HepG2 (cell line): ENCODE measurements around the gene SIRT6. TPM values are rescaled to one million over a fixed set of nuclear protein-coding genes. Genes with fewer than 3 reads are reported as not detected.
A peak's percentile ranks its signal among the peaks of the same experiment; 100 is the strongest.

ENCODE experiments used
- CC2D1A ChIP-seq: sonication (generic); formaldehyde crosslinking; IDR thresholded peaks from 2 replicates; pipeline ENCODE4 v1.8.1; 2023; ENCODE audit warnings: mild to moderate bottlenecking, missing genetic modification reagents
- CENPX ChIP-seq: sonication (generic); formaldehyde crosslinking; IDR thresholded peaks from 2 replicates; pipeline ENCODE4 v1.9.0; 2021; ENCODE audit warnings: mild to moderate bottlenecking, missing genetic modification reagents, moderate library complexity
- EHMT2 ChIP-seq: fragments of 200-600 bp; sonication (generic); IDR thresholded peaks from 2 replicates; pipeline ENCODE4 v1.7.0; 2017; ENCODE audit warnings: antibody characterized with exemption, low read depth, low read length, borderline replicate concordance
- HDAC2 ChIP-seq: sonication (generic); formaldehyde crosslinking; IDR thresholded peaks from 2 replicates; pipeline ENCODE4 v1.4.0; 2020; ENCODE audit warnings: missing genetic modification reagents
- JUN ChIP-seq: sonication (generic); formaldehyde crosslinking; IDR thresholded peaks from 2 replicates; pipeline ENCODE4 v1.4.0; 2020; ENCODE audit warnings: mild to moderate bottlenecking, missing genetic modification reagents
- KLF16 ChIP-seq, 2 experiments: sonication (generic) in 1 of 2; formaldehyde crosslinking in 1 of 2; IDR thresholded peaks; 2 replicates each; pipeline versions ENCODE4 v1.6.1 to v1.8.0; 2016 to 2023; ENCODE audit warnings: missing genetic modification reagents in 2 of 2, missing compliant biosample characterization in 1 of 2
- NR2C2 ChIP-seq: sonication (generic); formaldehyde crosslinking; IDR thresholded peaks from 2 replicates; pipeline ENCODE4 v1.4.0; 2020; ENCODE audit warnings: missing genetic modification reagents, mild to moderate bottlenecking, moderate library complexity, borderline replicate concordance
- PHB2 ChIP-seq: fragments of 450-650 bp; IDR thresholded peaks from 2 replicates; pipeline ENCODE4 v1.6.1; 2018; ENCODE audit not compliant: partially characterized antibody
- SAP130 ChIP-seq: IDR thresholded peaks from 2 replicates; pipeline ENCODE4 v1.6.1; 2016; ENCODE audit warnings: low read depth
- SSRP1 ChIP-seq: IDR thresholded peaks from 2 replicates; pipeline ENCODE4 v1.6.1; 2016; ENCODE audit warnings: control low read depth
- TAF1 ChIP-seq: sonication (generic); formaldehyde crosslinking; IDR thresholded peaks from 2 replicates; pipeline ENCODE4 v1.4.0; 2020; ENCODE audit warnings: missing genetic modification reagents
- TBP ChIP-seq: sonication (generic); formaldehyde crosslinking; IDR thresholded peaks from 2 replicates; pipeline ENCODE4 v1.5.0; 2020; ENCODE audit warnings: missing genetic modification reagents
- TEAD3 ChIP-seq: optimal IDR thresholded peaks from 2 replicates; pipeline ENCODE3; 2016; ENCODE audit warnings: borderline replicate concordance
- ZBTB7B ChIP-seq: sonication (generic); formaldehyde crosslinking; IDR thresholded peaks from 2 replicates; pipeline ENCODE4 v1.4.0; 2020; ENCODE audit warnings: missing genetic modification reagents
- ZNF224 ChIP-seq: sonication (generic); formaldehyde crosslinking; IDR thresholded peaks from 2 replicates; pipeline ENCODE4 v1.5.0; 2020; ENCODE audit warnings: mild to moderate bottlenecking, missing genetic modification reagents
- ZNF24 ChIP-seq: fragments of 450-650 bp; IDR thresholded peaks from 2 replicates; pipeline ENCODE4 v1.6.1; 2017; ENCODE audit warnings: antibody characterized with exemption, mild to moderate bottlenecking
- ZNF441 ChIP-seq: sonication (generic); formaldehyde crosslinking; IDR thresholded peaks from 2 replicates; pipeline ENCODE4 v1.7.0; 2021; ENCODE audit warnings: missing genetic modification reagents, borderline replicate concordance
- ZNF513 ChIP-seq: sonication (generic); formaldehyde crosslinking; conservative IDR thresholded peaks from 2 replicates; pipeline ENCODE4 v1.5.0; 2020; ENCODE audit warnings: missing genetic modification reagents
- polyA plus RNA-seq, 8 experiments: library from polyadenylated mRNA; depleted of rRNA in 3 of 8; stranded (reverse) in 7 of 8; unstranded in 1 of 8; fragments of >200 nt; fragmentation: Illumina TruSeq in 4 of 8; extraction: Trizol in 4 of 8; gene quantifications; 2 replicates each; pipeline versions ENCODE4 v1.2.1 to v1.2.3, GENCODE V29; 2011 to 2016; ENCODE audit warnings: low read depth in 4 of 8, missing spikeins in 1 of 8, mixed read lengths in 1 of 8; ENCODE audit not compliant: insufficient read depth in 1 of 8
- total RNA-seq, 5 experiments: library from RNA; depleted of rRNA; stranded (reverse); fragments of >200 nt; fragmentation: Illumina TruSeq; extraction: Trizol; gene quantifications; 2 replicates each; pipeline ENCODE4 v1.2.3, GENCODE V29; 2016; ENCODE audit warnings: low read depth in 1 of 5
- TF ChIP-seq, protein P1 (sequence below): sonication (generic); formaldehyde crosslinking; IDR thresholded peaks from 2 replicates; pipeline ENCODE4 v1.5.1; 2020; ENCODE audit warnings: mild to moderate bottlenecking, missing genetic modification reagents, borderline replicate concordance
- TF ChIP-seq, protein P2 (sequence below): sonication (generic); formaldehyde crosslinking; IDR thresholded peaks from 2 replicates; pipeline ENCODE4 v1.8.1; 2023; ENCODE audit warnings: mild to moderate bottlenecking, inconsistent platforms, moderate library complexity, missing genetic modification reagents, borderline replicate concordance

SIRT6 gene
- total and polyA plus RNA-seq, 2 of the 13 experiments (the other 11 are each of a cell fraction or from before 2014, with no cell fraction given), result 11.0 to 18.4 TPM

DNA sequence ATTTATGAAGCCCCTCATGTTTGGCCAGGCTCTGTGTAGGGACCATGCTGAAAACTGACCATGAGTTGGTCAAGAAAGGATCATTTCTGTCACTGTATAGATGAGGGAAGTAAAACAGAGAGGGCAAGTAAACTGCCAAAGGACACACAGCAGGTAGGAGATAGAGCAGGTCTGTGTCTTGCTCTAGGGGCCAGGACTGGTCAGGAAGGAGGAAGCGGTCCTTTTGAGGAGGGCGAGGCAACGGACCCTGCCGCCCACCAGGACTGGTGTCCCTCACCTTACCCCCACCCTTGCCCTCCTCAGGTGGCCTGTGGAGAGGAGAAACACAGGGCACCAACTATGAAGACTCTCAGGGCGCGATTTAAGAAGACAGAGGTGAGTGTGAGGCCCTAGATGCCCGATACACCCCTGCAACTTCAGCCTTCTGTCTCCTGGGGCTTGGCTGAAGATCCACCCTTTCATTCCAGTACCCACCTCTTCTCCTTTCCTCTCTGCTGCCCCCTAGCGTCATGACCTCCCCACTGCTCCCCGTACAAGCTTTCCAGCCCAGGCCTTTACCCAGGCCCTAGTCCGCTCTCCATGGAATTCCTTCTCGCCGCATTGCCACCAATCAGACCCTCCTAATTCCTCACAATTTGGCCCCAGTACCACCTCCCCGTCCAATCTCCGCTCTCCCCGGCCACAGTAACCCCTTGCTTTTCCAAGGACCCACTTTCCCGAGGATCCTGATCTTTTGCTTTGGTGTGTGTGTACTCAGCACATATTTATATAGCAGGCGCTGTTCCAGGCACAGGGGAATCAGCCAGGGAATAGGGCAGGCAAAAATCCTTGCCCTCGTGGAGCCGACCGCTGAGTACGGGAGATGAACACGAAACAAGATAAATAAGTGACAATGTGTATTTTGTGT, 4.0 kb upstream of the SIRT6 start (continued):
- TF ChIP-seq, protein P1, sequence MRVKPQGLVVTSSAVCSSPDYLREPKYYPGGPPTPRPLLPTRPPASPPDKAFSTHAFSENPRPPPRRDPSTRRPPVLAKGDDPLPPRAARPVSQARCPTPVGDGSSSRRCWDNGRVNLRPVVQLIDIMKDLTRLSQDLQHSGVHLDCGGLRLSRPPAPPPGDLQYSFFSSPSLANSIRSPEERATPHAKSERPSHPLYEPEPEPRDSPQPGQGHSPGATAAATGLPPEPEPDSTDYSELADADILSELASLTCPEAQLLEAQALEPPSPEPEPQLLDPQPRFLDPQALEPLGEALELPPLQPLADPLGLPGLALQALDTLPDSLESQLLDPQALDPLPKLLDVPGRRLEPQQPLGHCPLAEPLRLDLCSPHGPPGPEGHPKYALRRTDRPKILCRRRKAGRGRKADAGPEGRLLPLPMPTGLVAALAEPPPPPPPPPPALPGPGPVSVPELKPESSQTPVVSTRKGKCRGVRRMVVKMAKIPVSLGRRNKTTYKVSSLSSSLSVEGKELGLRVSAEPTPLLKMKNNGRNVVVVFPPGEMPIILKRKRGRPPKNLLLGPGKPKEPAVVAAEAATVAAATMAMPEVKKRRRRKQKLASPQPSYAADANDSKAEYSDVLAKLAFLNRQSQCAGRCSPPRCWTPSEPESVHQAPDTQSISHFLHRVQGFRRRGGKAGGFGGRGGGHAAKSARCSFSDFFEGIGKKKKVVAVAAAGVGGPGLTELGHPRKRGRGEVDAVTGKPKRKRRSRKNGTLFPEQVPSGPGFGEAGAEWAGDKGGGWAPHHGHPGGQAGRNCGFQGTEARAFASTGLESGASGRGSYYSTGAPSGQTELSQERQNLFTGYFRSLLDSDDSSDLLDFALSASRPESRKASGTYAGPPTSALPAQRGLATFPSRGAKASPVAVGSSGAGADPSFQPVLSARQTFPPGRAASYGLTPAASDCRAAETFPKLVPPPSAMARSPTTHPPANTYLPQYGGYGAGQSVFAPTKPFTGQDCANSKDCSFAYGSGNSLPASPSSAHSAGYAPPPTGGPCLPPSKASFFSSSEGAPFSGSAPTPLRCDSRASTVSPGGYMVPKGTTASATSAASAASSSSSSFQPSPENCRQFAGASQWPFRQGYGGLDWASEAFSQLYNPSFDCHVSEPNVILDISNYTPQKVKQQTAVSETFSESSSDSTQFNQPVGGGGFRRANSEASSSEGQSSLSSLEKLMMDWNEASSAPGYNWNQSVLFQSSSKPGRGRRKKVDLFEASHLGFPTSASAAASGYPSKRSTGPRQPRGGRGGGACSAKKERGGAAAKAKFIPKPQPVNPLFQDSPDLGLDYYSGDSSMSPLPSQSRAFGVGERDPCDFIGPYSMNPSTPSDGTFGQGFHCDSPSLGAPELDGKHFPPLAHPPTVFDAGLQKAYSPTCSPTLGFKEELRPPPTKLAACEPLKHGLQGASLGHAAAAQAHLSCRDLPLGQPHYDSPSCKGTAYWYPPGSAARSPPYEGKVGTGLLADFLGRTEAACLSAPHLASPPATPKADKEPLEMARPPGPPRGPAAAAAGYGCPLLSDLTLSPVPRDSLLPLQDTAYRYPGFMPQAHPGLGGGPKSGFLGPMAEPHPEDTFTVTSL (CRISPR knock-in tag), result no peak
- no peak for TF ChIP-seq NR2C2 (CRISPR knock-in tag)
- TF ChIP-seq ZNF441 (CRISPR knock-in tag), result no peak
- TF ChIP-seq, protein P2, sequence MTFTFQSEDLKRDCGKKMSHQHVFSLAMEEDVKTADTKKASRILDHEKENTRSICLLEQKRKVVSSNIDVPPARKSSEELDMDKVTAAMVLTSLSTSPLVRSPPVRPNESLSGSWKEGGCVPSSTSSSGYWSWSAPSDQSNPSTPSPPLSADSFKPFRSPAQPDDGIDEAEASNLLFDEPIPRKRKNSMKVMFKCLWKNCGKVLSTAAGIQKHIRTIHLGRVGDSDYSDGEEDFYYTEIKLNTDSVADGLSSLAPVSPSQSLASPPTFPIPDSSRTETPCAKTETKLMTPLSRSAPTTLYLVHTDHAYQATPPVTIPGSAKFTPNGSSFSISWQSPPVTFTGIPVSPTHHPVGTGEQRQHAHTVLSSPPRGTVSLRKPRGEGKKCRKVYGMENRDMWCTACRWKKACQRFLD, result no peak
- TF ChIP-seq SSRP1 (CRISPR knock-in tag), result no peak
- TF ChIP-seq HDAC2 (CRISPR knock-in tag), result no peak; the same call in 1 of the 2 replicates
- no peak for TF ChIP-seq PHB2
- no peak for TF ChIP-seq CC2D1A (CRISPR knock-in tag)
- TF ChIP-seq ZNF24, result no peak
- TF ChIP-seq TBP (CRISPR knock-in tag), result no peak
- TF ChIP-seq ZBTB7B (CRISPR knock-in tag), result 0 out of 2 replicates have a peak, but pooled peaks have one; percentile 15
- no peak for TF ChIP-seq CENPX (CRISPR knock-in tag)
- 0 out of 2 replicates have a peak, but pooled peaks have one; percentile 27 for TF ChIP-seq TAF1 (CRISPR knock-in tag)
- TF ChIP-seq SAP130 (CRISPR knock-in tag), result peak; percentile 38; the same call in 1 of the 2 replicates
- no peak for TF ChIP-seq JUN (CRISPR knock-in tag)
- TF ChIP-seq EHMT2, result no peak
- no peak for TF ChIP-seq ZNF224 (CRISPR knock-in tag)
- TF ChIP-seq KLF16 (CRISPR knock-in tag; IDR thresholded peaks at IDR 0.05), result 0 out of 4 replicates have a peak, but pooled peaks of 1 of the 2 experiments have one; percentile 18
- TF ChIP-seq TEAD3, result peak; percentile 59
- TF ChIP-seq ZNF513 (CRISPR knock-in tag), result no peak
